GM18870 (cell line): ENCODE results near the gene XAF1.
"Not testable (repeated sequence)": the region's sequence is repeated elsewhere in the genome, so short reads cannot be mapped to it uniquely, and the experiment has no call there.

ENCODE experiments used
- ATAC-seq: cut with Tn5 transposase; IDR thresholded peaks from one replicate; pipeline ENCODE4 v1.9.1; 2021; ENCODE audit warnings: moderate library complexity; ENCODE audit not compliant: unreplicated experiment

The XAF1 gene, protein sequence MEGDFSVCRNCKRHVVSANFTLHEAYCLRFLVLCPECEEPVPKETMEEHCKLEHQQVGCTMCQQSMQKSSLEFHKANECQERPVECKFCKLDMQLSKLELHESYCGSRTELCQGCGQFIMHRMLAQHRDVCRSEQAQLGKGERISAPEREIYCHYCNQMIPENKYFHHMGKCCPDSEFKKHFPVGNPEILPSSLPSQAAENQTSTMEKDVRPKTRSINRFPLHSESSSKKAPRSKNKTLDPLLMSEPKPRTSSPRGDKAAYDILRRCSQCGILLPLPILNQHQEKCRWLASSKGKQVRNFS

DNA sequence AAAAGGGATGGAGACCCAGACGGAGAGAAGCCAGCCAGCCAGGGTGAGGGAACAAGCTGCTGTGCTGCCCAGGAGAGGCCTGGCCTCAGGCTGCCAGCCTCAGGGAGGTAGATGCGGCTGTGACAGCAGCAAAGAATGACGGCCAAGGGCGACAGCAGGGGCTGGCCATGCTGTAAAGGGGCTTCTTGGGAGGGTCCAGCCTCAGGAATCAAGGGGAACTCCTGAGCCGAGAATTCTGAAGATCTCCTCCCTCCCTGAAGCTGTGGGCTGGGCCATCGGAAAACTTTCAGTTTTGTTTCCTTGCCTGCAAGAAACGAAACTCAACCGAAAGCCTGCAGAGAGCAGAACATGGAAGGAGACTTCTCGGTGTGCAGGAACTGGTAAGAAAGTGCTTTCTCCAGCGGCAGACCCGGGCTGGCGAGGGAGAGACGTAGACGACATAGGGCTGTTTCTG lies at the start of gene XAF1:
TSS of gene XAF1 (plus strand) at position 316 of the 454 bp plus-strand sequence. CDS start at position 349, 33 bp downstream.
- no peak for ATAC-seq

DNA sequence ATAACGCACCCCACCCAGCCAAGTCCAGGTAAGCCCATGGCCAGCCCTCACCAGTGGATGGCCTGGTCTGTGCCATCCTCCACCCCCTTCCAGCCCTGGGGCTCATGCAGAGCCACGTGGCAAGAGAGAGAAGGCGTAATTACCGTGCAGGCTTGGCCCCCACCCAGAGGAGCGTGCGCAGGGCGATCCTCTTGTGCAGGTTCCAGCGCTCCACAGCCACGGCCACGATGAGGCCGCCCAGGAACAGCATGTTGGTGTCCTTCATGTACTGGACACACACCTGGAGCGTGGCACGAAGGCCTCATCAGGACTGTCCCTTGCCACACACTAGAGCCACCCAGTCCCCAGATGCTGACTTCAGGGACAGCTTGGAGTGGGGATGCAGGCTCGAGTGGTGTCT lies 49.3 kb upstream of the XAF1 start:
- ATAC-seq = no peak

DNA sequence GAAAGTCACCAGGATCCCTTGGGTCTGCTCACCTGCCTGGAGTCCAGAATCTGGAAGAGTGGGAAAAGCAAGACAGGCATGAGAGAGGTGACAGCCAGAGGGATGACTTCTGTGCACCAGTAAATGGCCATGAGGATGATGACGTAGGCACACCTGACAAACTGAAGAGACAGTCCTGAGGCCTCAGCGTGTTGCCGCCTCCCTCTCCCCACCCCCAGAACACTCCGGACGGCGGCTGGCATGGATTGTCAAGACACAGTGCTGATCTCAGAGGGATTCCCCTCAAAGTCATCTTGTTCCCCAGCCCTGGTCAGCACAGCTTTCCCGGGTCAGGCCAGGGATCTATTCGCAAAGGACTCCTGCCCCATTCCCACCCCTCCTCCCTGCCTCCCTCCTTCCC lies 48.9 kb upstream of the XAF1 start:
- no peak for ATAC-seq

DNA sequence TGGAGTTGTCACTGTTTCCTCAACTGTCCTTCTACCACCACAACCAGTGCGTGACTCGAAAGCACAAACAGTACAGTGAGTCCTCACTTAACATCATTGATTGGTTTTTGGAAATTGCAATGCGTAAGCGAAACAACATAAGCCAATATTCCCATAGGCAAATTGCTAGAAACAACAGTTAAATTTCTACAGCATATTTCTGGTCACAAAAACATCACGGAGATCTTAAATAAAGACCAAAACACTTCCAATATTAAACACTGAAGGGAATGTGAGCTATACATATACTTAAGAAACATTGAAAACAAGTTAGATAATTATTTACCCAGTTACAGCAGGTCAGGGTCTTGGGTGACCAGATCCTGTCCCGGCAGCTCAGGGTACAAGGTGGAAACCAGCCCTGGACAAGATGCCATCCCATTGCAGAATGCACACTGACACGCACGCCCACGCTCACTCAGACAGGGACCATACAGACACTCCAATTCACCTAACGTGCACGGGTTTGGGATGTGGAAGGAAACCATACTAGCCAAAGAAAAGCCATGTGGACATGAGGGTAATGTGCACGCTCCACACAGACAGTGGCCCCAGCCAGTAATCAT lies 47.4 kb upstream of the XAF1 start:
- no peak for ATAC-seq

DNA sequence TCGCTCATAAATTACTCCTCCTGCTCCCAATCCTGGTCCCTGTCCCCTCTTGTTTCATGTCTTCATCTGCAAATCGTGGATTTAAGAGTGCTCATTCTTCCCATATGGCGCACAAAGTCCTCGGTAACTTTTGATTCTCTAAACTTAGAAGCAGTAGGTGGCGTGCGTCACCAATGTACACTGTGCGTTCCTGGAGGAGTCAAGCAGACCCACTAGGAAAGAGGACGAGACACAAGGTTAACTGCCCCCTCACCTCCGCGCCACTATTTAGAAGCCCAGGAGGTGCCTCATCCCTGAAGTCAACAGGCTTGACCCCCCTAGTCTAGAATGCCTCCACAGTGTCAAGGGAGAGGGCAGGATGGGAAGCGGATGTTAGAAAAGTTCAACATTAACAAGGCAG lies 45.5 kb upstream of the XAF1 start:
- no peak for ATAC-seq

DNA sequence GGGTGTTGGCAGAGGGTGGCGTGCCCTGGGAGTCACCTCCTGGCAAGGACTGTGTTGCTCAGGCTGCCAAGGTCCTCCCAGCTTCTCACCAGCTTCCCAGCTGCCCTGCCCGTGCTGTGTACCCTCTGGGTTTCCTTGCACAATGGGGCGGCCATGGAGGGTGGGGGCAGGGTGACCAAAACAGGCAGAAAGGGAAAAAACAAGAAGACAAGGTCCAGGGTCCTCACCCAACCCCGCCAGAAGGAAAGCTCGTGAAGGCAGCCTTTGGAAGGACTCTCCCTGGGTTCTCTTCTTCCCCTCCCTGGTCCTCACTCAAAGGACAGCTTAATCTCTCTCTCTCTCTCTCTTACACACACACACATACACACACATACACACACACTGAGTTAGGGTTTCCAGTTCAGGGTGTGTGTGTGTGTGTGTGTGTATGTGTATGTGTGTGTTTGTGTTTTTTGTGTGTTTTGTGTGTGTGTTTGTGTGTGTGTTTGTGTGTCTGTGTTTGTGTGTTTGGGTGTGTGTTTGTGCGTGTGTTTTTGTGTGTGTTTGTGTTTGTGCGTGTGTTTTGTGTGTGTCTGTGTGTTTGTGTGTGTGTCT lies 44.7 kb upstream of the XAF1 start:
- no peak for ATAC-seq

DNA sequence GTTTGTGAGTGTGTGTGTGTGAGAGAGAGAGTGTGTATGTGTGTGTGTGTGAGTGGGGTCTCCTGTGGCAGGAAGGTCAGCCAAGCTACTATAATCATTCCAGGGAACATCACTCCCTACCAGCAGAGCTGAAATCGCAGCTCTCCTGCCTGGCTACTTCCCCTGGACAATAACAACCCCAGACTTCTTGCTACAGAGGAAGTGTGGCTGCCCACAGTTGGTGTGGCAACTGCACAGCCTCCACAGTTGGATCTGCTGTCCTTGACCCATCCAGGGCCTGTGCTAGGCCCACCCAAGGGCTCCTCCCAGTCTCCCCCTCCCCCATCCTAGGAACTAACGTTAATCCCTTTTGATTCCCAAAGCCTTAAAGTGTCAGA lies 44.2 kb upstream of the XAF1 start:
- no peak for ATAC-seq

DNA sequence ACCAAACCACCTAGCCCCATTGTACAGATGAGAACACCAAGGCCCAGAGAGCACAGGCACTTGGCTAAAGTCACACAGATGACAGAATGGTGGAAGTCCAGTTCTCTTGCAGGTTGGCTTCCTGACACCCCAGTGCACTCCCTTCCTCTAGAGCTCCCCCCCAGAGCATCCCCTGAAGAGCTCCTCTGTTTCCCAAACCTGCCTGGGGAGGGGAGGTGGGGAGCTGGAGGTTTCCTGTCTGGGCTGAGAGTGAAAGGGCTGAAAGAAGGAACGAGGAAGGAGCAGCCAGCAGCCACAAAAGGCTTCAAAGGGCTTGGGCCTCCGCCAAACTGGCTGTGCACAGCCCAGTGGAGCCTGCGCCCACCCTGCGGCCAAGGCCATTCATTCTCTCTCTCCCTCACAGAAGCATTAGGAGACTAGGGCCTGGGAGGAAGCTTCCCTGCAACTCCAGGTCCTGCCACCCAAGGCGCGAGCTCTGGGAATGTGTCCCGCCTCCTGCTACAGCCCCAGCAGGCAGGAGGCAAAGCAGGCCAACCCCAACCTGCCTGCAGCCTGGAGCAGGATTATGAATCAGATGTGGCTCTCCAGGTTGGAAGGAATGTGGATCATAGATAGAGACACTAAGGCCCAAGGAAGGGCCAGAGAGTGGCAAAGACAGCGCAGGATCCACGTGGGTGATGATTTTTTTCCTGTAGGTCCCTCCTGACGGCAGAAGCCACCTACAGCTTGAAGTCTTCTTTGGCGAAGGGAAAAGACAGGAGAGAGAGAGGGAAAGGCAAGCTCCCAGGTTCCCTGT lies 43.6 kb upstream of the XAF1 start:
- no peak for ATAC-seq

DNA sequence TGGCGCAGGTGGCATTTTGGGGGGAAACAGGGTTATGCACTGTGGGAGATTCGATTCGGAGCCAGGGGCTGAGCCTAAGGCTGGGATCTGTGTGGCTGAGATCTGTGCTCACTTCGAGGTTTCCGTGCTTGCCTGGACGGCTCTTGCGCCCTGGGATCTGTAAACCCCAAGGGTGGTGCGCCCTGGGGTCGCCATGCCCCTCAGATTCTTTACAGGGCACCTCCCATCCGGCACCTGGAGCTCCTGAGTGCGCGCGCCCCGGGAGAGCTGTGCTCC lies 43.1 kb upstream of the XAF1 start:
- no peak for ATAC-seq

DNA sequence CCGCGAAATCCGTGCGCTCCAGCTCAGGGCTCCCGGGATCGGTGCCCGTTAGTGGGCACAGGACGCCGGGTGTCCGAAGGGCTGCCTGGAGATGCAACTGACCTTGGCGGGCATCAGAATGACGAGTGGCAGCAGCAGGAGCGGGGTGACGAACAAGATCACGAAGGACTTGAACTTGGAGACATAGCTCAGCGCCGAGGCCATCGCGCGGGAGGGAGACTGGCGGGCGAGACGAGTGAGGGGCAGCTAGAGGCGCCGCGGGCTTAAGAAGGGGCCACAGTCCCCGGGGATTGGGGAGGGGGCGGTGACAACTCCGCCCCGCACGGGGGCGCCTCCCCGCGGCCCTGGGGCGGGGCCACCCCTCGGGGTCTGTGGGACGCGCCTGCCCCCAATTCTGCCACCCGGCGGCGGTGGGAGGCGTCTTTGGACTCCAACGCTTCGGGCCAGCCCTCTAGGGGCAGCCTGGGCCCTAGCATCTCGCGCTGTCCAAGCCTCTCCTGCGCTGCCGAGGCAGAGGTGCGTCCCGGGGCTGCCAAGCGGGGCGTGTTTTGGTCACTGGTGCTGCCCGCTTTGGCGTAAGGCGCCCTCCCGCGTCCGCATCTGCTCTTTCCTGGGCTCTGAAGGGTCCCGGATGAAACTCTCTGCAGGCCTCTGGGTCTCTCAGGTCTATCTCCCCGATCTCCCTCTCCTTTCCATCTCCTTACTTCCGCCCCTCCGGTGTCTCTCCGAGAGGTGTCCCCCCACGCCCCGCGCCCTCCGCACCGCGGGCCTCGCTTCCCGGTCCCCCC lies 42.5 kb upstream of the XAF1 start, which contains the start of gene SLC13A5:
TSS of gene SLC13A5 (minus strand) at position 240 of the 788 bp plus-strand sequence. CDS start at position 204, 36 bp downstream.
- no peak for ATAC-seq

DNA sequence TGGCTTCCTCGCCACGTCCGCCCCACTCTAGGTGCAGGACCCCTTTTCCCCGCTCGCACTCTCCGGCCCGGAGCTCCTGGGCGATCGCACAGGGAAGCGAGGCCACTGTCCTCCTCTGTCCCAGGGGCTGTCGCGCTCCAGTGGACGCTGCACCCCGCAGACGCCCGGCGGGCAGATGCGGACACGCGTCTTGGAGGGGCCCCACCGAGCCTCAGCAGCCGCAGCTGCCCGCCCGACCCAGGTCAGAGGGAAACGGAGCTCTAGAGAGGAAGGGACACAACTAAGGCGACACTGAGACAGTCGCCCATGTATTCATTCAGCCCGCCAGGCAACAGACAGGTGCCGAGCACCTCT lies 42.0 kb upstream of the XAF1 start:
- no peak for ATAC-seq

DNA sequence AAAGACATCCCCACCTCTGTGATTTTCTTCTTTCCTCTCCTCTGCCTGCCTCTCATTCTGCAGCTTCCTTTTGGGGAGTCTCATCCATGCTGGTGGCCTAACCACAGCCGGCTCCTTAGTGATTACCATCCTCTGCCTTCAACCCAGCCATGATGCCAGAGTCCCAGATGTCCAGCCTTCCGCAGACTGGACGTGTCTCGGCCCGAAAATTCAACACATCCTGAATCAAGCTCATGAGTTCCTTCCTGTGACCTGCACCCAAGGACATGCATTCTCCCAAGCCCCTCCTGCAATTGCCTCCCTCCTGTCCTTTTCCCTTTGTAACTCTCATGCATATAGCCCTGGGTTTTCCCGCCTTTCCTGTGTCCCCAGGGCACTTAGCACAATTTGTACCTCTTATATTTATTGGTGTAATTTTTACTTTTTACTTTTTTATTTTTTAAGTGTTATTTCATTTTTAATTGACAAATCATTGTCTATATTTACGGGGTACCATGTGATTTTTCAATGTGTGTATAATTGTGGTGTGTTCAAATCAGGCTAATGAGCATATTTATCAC lies 41.5 kb upstream of the XAF1 start:
- no peak for ATAC-seq

DNA sequence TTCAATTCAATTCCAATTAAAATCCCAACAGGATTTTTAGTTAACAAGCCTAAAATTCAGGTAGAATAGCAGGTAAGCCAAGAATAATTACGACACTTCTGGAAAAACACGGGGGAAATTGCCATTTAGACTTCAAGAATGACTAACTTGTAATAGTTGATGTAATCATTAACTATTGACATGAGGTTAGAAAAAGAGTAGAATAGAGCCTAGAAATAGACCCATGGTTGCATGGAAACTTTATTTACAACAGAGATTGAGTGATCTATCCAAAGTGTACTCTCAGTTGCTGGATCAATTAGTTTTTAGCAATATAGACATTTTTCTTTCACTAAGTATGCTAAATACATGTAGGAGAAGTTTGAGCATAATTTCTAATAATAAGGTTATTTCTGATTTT lies 39.1 kb upstream of the XAF1 start:
- no peak for ATAC-seq

DNA sequence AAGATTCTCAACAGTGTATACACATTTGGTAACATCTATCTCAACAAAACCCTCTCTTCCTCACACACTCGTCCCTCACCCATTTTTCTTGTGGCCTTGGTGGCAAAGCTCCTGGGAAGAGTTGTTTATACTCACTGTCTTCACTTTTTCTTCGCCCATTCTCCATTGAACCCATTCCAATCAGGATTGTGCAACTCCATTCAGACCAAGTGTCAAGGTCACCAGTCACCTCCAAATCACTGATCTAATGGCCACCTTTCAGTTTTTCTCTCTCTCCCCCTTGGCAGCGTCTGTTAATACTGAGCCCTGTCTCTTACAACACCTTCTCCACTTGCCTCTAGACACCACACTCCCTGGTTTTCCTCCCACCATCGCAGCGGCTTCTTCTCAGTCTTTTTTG lies 34.1 kb upstream of the XAF1 start:
- no peak for ATAC-seq

DNA sequence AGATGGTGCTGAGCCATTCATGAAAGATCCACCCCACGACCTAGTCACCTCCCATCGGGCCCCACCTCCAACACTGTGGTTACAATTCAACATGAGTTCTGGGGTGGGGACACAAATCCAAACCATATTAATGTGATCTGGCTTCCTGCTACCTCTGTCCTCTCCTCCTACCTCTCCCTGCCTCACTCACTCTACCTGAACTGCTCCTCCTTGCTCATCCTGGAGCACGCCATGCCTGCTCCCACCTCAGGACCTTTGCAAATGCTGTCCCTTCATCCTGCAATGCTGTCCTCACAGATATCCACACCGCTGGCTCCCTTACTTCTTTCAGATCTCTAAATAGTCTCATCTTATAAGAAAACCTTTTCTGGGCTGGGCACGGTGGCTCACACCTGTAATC lies 31.8 kb upstream of the XAF1 start:
- ATAC-seq = no peak

DNA sequence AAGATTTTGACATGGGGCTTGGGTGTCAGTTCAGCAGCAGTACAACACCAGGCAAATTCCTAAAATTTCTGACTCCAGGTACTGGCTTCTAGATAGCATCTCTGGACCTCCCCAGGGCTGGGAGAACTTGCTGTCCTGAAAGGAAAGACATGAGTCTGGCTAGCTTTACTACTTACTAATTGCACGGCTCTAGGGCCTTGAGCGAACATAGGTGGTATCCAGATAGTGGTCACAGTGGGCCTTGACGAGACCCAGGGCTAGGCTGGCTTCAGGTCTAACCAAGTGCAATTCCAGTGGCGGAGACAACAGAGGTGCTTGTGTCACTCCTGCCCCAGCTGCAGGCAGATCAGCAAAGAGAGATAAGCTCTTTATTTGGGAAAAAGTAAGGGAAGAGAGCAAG lies 26.3 kb upstream of the XAF1 start:
- ATAC-seq = no peak

DNA sequence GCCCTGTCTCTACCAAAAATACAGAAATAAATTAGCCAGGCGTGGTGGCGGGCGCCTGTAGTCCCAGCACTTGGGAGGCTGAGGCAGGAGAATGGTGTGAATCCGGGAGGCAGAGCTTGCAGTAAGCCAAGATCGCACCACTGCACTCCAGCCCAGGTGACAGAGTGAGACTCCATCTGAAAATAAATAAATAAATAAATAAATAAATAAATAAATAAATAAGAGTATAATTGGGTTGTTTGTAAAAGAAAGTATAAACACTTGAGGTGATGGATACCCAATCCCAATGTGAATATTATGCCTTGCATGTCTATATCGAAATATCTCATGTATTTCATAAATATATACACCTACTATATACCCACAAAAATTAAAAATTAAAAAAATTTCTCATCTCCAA lies 9.2 kb upstream of the XAF1 start:
- ATAC-seq = not testable (repeated sequence)

DNA sequence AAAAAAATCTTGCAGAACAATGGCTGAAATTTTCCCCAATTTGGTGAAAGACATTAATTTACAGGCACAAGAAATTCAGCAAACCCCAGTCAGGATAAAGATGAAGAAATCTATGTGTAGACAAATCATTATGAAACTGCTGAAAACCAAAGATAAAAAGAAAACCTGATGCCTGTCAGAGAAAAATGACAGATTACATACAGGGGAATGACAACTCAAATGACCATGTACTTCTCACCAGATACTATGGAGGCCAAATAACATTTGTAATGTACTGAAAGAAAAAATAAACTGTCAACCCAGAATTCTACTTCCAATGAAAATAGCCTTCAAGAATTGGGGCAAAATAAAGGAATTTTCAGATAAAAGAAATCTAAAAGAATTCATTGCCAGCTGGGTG lies 7.2 kb upstream of the XAF1 start:
- no peak for ATAC-seq

DNA sequence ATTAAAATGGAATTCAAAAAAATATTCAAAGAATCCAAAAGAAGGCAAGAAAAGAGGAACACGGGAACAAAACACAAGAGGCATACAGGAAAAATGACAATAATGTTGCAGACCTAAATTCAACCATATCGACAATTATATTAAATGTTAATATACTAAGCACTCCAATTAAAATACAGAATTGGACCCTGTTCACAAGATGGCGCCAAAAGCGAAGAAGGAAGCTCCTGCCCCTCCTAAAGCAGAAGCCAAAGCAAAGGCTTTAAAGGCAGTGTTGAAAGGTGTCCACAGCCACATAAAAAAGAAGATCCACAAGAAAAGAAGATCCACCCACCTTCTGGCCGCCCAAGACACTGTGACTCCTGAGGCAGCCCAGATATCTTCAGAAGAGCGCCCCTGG lies 6.3 kb upstream of the XAF1 start:
- no peak for ATAC-seq

DNA sequence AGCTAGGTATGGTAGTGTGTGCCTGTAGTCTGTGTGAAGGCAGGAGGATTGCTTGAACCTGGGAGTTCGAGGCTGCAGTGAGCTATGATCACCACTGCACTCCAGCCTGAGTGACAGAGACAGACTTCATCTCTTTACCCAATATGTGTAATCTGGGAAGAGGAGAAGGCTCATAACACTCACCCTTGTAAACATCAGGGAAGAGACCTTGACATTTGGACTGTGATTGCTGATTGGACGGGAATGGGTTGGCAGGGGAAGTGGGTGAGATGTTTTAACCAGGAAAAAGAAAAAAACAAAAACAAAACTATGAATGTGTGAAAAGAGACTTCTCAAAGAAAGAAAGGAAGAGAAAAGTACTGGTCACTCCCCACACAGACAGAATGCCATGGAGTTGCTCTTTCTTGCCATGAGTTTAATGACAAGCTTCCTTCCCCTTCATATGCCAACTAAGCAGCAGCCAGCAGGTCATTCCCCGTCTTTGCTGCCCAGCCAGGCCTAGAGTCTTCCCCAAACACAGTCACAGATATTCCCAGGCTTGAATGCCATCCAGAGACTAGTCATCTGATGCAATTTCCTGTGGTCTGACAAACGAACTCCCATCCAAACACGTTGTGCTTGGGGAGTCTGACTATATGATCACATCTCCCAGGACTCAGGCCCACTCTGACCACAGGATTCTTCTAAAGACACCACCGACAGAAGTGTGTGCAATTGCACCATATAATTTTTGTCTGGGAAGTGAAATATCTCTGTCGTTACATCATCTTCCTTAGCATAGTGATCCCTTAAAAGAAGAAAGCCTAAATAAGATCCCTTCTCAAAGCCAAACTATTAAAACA lies 3.6 kb upstream of the XAF1 start:
- no peak for ATAC-seq
